GM18907 (cell line): Measurements from ENCODE around the gene TMEM8B.
"Not testable (repeated sequence)": the region's sequence is repeated elsewhere in the genome, so short reads cannot be mapped to it uniquely, and the experiment has no call there.

Experiments used
- ATAC-seq: cut with Tn5 transposase; IDR thresholded peaks from one replicate; pipeline ENCODE4 v1.9.1; 2021; ENCODE audit warnings: mild to moderate bottlenecking, moderate library complexity; ENCODE audit not compliant: unreplicated experiment

Gene TMEM8B

DNA sequence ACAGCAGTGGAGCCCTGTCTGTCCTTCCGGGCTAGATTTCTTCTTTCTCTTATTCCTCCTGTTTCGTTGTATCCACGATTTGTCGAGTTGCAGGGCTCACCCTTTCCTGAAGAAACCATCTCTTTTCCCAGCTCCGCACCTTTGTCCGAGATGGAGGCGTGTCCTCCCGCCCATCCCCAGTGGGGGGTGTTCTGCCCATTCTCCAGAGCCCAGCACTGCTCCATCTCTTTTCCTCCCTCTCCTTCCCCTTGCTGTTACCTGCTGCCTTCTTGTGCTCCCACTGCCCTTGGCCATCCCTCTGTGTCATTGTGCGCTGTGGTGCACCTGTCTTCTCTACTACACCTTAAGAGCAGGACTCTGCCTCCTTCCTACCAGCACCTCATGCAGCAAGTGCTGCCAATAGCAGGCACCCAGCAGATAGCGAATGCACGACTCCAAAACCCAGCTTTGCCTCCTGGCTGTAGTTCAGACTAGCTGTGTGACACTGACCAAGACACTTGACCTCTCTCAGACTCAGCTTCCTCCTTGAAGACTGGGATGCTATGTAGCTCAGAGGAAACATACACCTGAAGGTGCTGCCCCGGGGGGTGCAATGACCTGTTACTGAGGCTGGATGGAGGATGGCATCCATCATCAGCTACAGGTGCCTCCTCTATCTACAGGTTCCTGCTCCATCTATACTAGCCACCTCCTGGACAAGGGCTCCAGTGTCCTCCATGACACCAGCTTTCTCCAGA lies 32.3 kb downstream of the TMEM8B start:
- ATAC-seq: no peak

DNA sequence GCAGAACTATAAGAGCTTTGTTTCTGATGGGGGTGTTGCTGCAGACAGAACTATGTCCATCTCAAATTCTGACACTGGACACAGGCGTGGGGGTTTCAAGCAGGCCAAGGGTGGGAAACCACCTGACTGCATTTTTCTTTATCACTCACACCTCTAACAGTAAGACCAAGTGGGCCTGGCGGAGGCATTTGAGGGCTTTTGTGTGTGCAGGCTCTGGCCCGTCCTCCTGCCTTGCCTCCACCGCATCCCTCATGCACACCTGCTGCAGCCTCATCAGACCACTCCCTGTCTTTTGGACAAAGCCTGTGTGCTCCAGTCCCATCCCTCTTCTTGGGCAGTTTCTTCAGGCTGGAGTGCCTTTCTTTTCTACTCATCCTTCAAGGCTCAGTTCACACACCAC lies 33.3 kb downstream of the TMEM8B start:
- no peak for ATAC-seq

GRCh38 chr9:35863583-35863982 lies 34.6 kb downstream of the TMEM8B start:
- no peak for ATAC-seq

DNA sequence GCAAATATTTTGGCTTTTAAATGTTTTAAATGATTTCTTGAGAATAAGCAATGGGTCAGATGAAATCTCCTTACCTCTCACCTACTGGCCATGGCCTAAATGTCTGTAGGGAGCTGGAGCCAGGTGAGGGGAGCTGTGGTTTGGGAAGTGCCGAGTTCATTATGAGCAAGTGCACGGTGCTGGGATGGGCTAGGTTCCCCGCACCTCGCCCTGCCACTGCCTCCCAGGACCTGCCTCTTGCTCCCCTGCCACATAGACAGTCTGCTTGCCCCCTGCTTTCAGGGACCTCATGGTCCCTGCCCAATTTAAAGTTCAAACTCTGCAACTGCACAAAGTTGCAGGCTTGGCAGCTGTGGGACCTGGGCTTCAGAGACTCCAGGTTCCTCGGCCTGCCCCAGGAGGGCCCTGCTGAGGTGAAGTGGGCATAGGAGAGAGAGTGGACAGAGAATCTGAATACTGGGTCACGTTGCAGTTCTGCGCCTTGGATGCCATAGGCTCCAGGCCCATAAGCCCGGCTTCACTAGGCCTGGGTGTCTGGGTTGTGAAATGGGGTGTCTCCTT lies 35.7 kb downstream of the TMEM8B start:
- ATAC-seq: no peak

GRCh38 chr9:35867538-35867937 lies 38.5 kb downstream of the TMEM8B start:
- no peak for ATAC-seq

DNA sequence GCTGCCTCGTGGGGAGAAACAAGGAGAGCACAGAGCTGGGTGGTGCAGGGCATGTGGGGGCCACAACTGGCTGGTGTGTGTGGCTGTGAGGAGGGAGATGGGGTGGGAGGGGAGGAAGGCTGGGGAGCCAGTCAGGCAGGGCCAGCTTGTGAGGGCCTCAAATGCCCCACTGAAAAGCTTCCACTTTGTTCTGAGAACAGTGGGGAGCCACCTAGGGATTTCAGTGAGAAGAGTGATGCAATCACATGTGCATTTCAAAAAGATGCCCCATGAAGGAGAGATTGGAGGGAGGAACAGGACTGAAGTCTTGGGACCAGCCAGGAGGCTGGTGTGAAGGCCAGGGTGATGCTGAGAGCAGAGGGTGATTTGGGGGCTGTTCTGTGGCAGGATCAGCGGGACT lies 39.9 kb downstream of the TMEM8B start:
- no peak for ATAC-seq

- ATAC-seq: no peak
Measured at GRCh38 chr9:35869621-35870216, 40.7 kb downstream of the TMEM8B start.

DNA sequence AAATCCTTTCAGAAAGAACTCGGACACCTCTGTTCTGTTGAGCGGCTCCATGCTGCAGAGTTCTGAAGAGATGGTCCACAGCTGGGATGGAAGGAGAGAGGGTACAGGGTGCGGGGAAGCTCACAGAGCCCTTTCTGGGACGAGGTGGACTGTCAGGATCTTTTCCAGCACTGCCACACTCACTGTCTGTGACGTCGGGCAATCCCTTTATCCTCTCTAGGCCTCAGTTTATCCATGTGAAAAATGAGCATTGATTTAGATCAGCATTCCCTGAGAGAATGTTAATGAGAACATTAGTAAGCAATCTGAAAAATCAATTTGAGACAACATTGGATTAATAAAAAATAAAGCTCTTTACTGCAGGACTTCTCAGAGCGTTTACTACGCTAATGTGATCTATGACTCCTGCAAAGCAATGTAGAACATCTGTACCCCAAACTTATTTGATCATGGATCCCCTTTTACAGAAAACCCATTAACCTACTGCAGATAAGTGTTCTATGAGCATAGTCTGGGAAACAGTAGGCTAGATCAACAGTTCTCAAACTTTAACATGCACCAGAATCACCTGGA lies 41.4 kb downstream of the TMEM8B start, which contains the start of gene OR13J1:
Gene OR13J1, minus strand, starts transcription at position 51 of the 573 bp plus-strand sequence. Its CDS starts 0 bp downstream, at position 51.
- ATAC-seq: no peak

DNA sequence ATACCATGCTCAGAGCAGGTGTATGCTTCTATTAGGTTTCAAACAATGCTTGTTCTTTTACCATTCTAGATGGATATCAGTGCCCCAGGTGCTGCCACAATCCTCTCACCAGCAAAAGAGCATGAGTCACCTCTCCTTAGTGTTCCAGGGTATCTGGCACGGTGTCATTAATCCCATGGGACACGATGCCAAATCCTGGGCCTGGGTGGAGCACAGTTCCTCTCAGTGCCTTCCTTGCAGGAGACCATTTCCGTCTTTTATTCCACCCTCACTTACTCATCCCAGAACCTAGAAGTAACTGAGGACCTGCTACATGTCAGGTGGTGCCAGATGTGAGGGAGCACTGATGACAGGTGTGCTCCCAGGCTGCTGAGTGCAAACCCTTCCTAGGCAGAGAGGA lies 42.5 kb downstream of the TMEM8B start:
- ATAC-seq: no peak

- ATAC-seq: no peak
Measured at GRCh38 chr9:35872505-35872904, 43.5 kb downstream of the TMEM8B start.

- ATAC-seq: no peak
Measured at GRCh38 chr9:35882263-35882848, 53.3 kb downstream of the TMEM8B start.

GRCh38 chr9:35882996-35883395 lies 54.0 kb downstream of the TMEM8B start:
- no peak for ATAC-seq

- ATAC-seq: not testable (repeated sequence)
Measured at GRCh38 chr9:35884908-35885307, 55.9 kb downstream of the TMEM8B start.

- no peak for ATAC-seq
Measured at GRCh38 chr9:35891646-35892045, 62.6 kb downstream of the TMEM8B start.

GRCh38 chr9:35892051-35892450 lies 63.0 kb downstream of the TMEM8B start:
- no peak for ATAC-seq

DNA sequence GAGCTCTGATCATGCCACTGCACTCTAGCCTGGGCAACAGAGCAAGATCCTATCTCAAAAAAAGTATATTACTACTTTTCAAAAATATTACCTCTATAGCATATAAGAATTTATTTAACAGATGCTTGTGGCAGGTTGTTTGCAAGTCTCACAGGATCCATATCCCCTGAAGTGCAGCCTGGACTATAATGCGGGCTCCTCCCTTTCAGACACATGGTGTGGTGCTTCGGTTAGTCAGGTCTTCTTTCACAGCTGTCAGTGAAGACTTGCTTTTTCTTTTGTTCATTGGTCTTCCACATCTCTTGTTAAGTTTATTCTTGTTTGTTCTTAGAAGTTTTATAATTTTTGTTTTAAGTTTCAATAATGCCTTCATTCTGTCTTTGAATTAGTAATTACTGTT lies 67.5 kb downstream of the TMEM8B start:
- ATAC-seq: no peak

DNA sequence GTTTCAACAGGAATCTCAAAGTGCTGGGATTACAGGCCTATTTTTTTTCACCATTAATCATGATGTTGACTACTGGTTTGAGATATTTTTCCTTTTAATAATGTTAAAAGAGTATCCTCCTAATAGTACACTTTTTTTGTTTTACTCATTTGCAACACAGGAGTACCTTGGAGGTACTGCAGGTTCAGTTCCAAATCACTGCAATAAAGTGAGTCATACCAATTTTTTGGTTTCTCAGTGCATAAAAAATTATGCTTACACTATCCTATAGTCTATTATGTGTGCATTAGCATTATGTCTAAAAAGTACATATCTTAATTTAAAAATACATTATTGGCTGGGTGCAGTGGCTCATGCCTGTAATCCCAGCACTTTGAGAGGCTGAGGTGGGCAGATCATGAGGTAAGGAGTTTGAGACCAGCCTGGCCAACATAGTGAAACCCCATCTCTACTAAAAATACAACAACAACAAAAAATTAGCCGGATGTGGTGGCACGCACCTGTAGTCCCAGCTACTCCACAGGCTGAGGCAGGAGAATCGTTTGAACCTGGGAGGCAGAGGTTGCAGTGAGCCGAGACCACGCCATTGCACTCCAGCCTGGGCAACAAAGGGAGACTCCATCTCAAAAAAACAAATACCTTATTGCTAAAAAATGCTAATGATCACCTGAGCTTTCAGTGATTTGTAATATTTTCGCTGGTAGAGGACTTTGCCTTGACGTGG lies 68.5 kb downstream of the TMEM8B start:
- not testable (repeated sequence) for ATAC-seq

DNA sequence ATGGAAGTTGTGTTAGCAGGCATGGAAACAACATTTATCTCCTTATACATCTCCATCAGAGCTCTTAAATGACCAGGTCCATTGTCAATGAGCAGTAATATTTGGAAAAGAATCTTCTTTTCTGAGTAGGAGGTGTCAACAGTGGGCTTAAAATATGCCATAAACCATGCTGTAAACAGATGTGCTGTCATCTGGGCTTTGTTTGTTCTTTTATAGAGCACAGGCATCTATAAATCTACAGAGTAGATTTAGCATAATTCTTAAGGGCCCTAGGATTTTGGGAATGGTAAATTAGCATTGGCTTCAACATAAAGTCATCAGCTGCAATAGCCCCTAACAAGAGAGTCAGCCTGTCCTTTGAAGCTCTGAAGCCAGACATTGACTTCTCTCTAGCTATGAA lies 69.3 kb downstream of the TMEM8B start:
- ATAC-seq: no peak

DNA sequence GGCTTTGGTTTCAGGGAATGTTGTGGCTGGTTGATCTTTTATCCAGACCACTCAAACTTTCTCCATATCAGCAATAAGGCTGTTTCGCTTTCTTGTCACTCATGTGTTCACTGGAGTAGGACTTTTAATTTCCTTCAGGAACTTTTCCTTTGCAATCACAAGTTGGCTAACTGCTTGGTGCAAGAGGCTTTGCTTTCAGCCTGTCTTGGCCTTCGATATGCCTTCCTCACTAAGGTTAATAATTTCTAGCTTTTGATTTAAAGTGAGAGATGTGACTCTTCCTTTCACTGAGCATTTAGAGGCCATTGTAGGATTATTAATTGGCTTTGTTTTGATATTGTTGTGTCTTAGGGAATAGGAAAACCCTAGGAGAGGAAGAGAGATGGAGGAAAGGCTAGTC lies 70.0 kb downstream of the TMEM8B start:
- ATAC-seq: no peak

DNA sequence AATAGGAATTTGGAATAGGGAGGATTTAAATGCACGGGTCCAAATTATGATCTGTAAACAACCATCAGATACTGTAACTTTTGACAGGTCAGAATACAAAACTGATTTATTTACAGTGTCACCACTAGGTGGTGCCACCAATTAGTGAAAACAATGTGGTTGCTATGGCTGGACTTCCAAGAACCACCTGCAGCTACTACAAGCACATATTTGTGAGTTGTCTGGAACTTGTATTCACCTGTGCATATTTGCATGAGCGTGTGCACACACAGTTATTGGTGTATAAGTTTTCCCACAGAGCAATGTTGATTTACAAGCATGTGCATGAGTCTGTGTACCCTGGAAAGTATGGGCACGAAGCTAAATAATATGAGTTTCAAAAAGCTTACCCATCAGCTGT lies 74.0 kb downstream of the TMEM8B start:
- no peak for ATAC-seq

DNA sequence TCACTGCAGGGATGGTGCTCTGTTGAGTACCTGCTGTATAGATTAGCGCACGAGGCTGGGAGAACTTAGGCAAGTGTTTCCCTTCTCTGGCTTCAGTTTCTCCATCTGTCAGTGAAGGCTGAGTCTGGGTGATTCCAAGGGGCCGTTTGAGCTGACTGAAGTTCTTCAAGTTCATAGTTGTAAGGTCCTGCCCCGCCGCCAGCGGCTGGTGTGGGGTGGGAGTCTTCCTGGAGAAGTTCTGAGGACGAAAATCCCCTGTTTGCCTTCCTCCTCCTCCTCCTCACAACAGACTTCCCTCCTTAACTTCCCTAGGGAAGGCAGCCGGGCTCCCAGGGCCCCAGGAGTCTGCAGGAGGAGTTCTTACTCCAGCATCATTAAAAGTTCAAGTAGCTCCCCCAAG lies 75.3 kb downstream of the TMEM8B start:
- ATAC-seq: no peak
